Measurements from ENCODE around the gene HTRA3. TPM values are rescaled to one million over a fixed set of nuclear protein-coding genes. Genes with fewer than 3 reads are reported as not detected.

HTRA3 gene
- total RNA-seq, 1 experiment from 2014 or later, result 0.03 TPM

- Histone ChIP-seq H3K9me3 (replicated peaks) (no peaks in the 10 kb centered on the region), H3K4me1 (replicated peaks) (no peaks in the 10 kb centered on the region), H3K36me3 (no peaks in the 10 kb centered on the region), H3K4me3 (no peak overlapping the region), H3K27me3 (replicated peaks) (no peaks in the 10 kb centered on the region), H3K27ac (no peak overlapping the region)
- DNase-seq (ENCODE audit: low read depth in 1 of 2, low spot score in 2 of 2), result no peak
Measured at GRCh38 chr4:8287343-8288280, 18.1 kb downstream of the HTRA3 start.

DNA sequence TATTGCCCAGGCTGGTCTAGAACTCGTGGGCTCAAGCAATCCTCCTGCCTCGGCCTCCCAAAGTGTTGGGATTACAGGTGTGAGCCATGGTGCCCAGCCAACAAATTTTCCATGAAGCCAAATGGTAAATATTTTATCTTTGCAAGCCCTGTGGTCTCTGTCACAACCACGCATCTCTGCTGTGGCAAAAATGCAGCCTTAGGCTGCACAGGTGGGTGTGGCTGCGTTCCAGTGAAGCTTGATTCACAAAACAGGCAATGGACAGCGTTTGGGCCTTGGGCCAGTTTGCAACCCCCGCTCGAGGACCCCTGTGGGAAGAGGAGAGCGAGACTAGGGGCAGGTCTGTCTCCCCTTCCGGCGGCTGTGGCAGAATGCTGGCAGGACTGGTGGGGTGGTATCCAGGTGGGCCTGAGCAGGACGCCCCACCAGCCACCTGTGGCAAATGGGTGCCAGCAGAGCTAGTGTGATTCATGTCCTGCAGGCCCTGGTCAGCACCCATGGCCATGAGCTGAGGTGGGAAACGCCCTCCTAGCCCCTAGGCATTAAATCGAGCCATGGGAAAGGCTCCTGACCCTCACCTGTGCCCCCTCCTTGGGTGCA lies 19.7 kb downstream of the HTRA3 start:
- Histone ChIP-seq H3K27me3 (replicated peaks) (no peaks in the 10 kb centered on the region), H3K27ac (no peak overlapping the region), H3K36me3 (no peaks in the 10 kb centered on the region), H3K4me1 (replicated peaks) (no peaks in the 10 kb centered on the region), H3K4me3 (no peak overlapping the region), H3K9me3 (replicated peaks) (no peaks in the 10 kb centered on the region)
- no peak for DNase-seq (ENCODE audit: low read depth in 1 of 2, low spot score in 2 of 2)

GRCh38 chr4:8289956-8290700 lies 20.6 kb downstream of the HTRA3 start:
- no peaks in the 10 kb centered on the region for H3K9me3 ChIP-seq (replicated peaks)
- no peak overlapping the region for H3K4me3 ChIP-seq
- no peak for DNase-seq (ENCODE audit: low read depth in 1 of 2, low spot score in 2 of 2)
- no peaks in the 10 kb centered on the region for H3K36me3 ChIP-seq
- no peaks in the 10 kb centered on the region for H3K27me3 ChIP-seq (replicated peaks)
- no peaks in the 10 kb centered on the region for H3K4me1 ChIP-seq (replicated peaks)
- no peak overlapping the region for H3K27ac ChIP-seq

- Histone ChIP-seq H3K27ac (no peak overlapping the region), H3K4me1 (replicated peaks) (no peaks in the 10 kb centered on the region), H3K27me3 (replicated peaks) (no peaks in the 10 kb centered on the region)
Measured at GRCh38 chr4:8290701-8290970, 21.1 kb downstream of the HTRA3 start.

DNA sequence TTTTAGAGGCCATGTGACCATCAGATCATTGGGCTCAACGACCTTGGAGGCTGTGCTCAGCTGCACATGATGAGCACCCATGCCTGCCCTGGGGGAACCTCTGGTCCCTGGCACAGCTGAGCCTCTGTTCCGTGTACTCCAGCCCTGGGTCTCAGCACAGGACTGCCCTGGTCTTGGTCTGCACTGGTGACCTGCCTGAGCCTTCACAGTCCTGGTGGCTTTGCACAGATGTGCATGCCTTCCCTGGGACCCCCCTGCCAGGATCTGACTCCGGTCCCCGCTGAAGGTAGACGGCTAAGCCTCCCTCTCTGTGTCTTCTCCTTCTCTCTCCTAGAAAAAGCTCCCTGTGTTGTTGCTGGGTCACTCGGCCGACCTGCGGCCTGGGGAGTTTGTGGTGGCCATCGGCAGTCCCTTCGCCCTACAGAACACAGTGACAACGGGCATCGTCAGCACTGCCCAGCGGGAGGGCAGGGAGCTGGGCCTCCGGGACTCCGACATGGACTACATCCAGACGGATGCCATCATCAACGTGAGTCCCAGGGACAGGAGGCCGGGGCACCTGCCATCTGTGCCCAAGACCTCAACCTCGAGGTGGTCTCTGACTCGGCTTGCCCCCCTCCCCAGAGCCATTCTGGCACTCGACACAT lies 21.6 kb downstream of the HTRA3 start:
- Histone ChIP-seq H3K4me1 (replicated peaks) (no peaks in the 10 kb centered on the region), H3K27me3 (replicated peaks) (no peaks in the 10 kb centered on the region), H3K27ac (no peak overlapping the region), H3K36me3 (no peaks in the 10 kb centered on the region), H3K4me3 (no peak overlapping the region), H3K9me3 (replicated peaks) (no peaks in the 10 kb centered on the region)
- DNase-seq (ENCODE audit: low read depth in 1 of 2, low spot score in 2 of 2), result no peak

More at GRCh38 chr4:8290701-8290970, 21.1 kb downstream of the HTRA3 start:
- no peaks in the 10 kb centered on the region for H3K9me3 ChIP-seq (replicated peaks)
- H3K4me3 ChIP-seq, result no peak overlapping the region
- DNase-seq (ENCODE audit: low read depth in 1 of 2, low spot score in 2 of 2), result no peak
- no peaks in the 10 kb centered on the region for H3K36me3 ChIP-seq

GRCh38 chr4:8291701-8292477 lies 22.3 kb downstream of the HTRA3 start:
- no peaks in the 10 kb centered on the region for H3K36me3 ChIP-seq
- H3K4me1 ChIP-seq (replicated peaks), result no peaks in the 10 kb centered on the region
- no peaks in the 10 kb centered on the region for H3K9me3 ChIP-seq (replicated peaks)
- no peak overlapping the region for H3K27ac ChIP-seq
- no peak overlapping the region for H3K4me3 ChIP-seq
- no peaks in the 10 kb centered on the region for H3K27me3 ChIP-seq (replicated peaks)
- DNase-seq (ENCODE audit: low read depth in 1 of 2, low spot score in 2 of 2), result no peak

DNA sequence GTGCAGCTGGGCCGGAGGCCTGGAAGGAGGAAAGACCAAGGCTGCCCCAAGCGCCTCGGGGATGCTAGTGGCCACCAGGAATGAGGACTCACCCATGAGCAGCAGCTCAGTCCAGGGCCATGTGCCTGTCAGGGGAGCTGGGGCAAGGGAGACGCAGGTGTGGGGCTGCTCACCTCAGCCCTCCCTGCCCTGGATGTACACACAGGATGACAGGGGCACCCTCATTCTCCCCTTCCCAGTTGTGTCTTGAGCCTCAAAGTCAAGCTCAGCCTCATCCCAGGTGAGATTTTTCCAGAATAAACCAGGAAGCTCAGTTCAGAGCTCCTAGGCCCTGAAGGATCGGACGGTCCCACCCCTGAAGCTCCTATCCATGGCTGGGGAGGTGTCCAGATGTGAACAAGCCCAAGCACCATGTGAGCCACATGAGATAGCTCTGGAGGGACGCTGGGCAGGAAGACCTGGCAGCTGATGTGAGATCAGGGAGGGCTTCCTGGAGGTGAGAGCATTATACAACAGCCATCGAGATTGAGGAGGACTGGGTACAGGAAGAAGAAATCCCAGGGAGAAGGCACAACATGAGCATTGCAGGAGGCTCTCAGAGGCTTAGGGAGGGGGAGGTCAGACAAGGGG lies 23.0 kb downstream of the HTRA3 start:
- no peaks in the 10 kb centered on the region for H3K36me3 ChIP-seq
- H3K4me3 ChIP-seq, result no peak overlapping the region
- no peaks in the 10 kb centered on the region for H3K9me3 ChIP-seq (replicated peaks)
- no peak for DNase-seq (ENCODE audit: low read depth in 1 of 2, low spot score in 2 of 2)
- no peaks in the 10 kb centered on the region for H3K4me1 ChIP-seq (replicated peaks)
- H3K27me3 ChIP-seq (replicated peaks), result no peaks in the 10 kb centered on the region
- no peak overlapping the region for H3K27ac ChIP-seq

DNA sequence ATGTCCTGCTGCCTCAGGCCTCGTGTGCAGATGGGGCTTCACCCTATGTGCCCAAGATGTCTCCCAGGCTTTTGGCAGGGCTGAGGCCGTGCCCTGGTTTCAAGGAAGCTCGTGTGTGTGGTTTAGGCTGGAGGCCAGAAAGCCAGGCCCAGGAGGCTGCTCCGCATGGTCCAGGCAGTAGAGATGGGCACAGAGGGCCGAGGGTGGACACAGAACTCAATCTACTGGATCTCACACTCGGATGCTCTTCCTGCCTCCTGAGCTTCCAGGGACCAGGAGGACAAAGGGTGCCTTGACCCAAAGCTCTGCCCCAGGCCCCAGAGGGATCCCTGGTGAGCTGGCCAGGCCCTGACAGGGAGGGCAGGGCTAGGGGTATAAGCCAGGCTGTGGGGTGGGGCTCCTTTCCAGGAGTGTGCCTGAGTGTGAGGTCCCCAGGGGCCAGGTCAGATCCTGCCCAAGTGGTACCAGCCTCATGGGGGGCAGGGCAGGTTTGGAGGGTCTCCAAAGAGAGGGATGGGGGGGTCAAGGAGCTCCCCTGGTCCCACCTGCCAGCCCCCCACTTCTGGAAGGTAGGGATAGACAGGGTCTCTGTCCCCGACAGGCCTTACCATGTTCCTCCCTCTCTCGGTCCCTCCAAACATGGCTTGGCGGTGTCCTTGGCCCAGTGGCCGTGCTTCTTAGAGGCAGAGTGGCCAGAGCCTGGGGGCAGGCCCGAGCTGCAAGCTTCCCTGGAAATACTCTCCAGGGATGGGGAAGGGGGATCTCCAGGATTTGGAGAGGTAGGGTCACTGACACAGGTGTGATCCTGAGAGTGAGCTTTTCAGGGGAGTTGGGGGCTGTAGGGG lies 23.8 kb downstream of the HTRA3 start:
- no peak for DNase-seq (ENCODE audit: low read depth in 1 of 2, low spot score in 2 of 2)
- Histone ChIP-seq H3K4me3 (no peak overlapping the region), H3K36me3 (no peaks in the 10 kb centered on the region), H3K27ac (no peak overlapping the region), H3K27me3 (replicated peaks) (no peaks in the 10 kb centered on the region), H3K9me3 (replicated peaks) (no peaks in the 10 kb centered on the region), H3K4me1 (replicated peaks) (no peaks in the 10 kb centered on the region)

- no peaks in the 10 kb centered on the region for H3K4me1 ChIP-seq (replicated peaks)
- no peak for DNase-seq (ENCODE audit: low read depth in 1 of 2, low spot score in 2 of 2)
- no peaks in the 10 kb centered on the region for H3K9me3 ChIP-seq (replicated peaks)
- no peaks in the 10 kb centered on the region for H3K36me3 ChIP-seq
- H3K27ac ChIP-seq, result no peak overlapping the region
- H3K27me3 ChIP-seq (replicated peaks), result no peaks in the 10 kb centered on the region
- no peak overlapping the region for H3K4me3 ChIP-seq
Measured at GRCh38 chr4:8294036-8294435, 24.5 kb downstream of the HTRA3 start.

GRCh38 chr4:8294775-8295174 lies 25.2 kb downstream of the HTRA3 start:
- H3K4me1 ChIP-seq (replicated peaks), result no peaks in the 10 kb centered on the region
- H3K27ac ChIP-seq, result no peak overlapping the region
- no peaks in the 10 kb centered on the region for H3K27me3 ChIP-seq (replicated peaks)
- H3K36me3 ChIP-seq, result no peaks in the 10 kb centered on the region
- DNase-seq (ENCODE audit: low read depth in 1 of 2, low spot score in 2 of 2), result no peak
- H3K4me3 ChIP-seq, result no peak overlapping the region
- H3K9me3 ChIP-seq (replicated peaks), result no peaks in the 10 kb centered on the region

DNA sequence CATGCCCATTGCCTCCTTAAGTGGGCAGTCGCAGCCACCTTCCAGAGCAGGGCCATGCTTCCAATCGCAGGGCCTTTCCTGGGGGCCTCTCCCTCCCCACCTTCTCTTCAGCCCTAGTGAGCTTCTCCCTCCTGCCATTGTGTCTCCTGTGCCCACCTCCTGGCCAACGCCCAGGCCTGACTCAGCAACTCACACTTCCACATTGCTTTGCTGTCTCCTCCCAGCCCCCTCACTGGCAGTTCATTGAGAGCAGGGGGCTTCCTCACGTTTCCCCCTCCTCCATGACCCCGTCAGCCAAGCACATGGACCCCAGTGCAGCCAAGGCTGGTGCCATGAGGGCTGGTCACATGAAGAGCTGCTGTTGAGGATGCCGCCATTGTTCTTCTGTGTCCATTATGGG lies 25.9 kb downstream of the HTRA3 start:
- H3K4me3 ChIP-seq, result no peak overlapping the region
- H3K27me3 ChIP-seq (replicated peaks), result no peaks in the 10 kb centered on the region
- H3K9me3 ChIP-seq (replicated peaks), result no peaks in the 10 kb centered on the region
- no peaks in the 10 kb centered on the region for H3K36me3 ChIP-seq
- no peak for DNase-seq (ENCODE audit: low read depth in 1 of 2, low spot score in 2 of 2)
- no peak overlapping the region for H3K27ac ChIP-seq
- H3K4me1 ChIP-seq (replicated peaks), result no peaks in the 10 kb centered on the region

DNA sequence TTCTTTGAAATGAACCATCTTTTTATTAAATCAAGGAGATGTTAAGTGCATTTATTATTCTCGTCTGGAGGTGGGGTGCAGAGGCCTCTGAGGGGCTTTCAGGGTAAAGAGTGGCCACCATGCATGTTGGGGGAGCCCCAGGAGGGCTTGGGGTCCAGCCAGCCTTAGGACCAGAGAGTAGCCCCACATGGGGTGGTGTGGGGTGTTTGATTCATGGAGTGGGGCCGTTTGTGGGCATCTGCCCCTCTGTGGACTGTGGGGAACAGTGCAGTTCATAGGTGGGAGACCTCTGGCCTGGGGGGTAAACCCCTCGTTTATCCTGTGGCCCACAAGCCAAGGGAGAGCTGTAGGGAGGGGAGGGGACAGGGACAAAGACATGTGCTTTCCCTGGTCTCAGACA lies 26.9 kb downstream of the HTRA3 start:
- Histone ChIP-seq H3K4me3 (no peak overlapping the region), H3K4me1 (replicated peaks) (no peaks in the 10 kb centered on the region), H3K27ac (no peak overlapping the region), H3K36me3 (no peaks in the 10 kb centered on the region), H3K27me3 (replicated peaks) (no peaks in the 10 kb centered on the region), H3K9me3 (replicated peaks) (no peaks in the 10 kb centered on the region)
- no peak for DNase-seq (ENCODE audit: low read depth in 1 of 2, low spot score in 2 of 2)
